Neural progenitor cell (in vitro differentiated cells): ENCODE measurements around the gene PCDHA13.

ENCODE experiments used
- CTCF ChIP-seq: fragments of 200-600 bp; sonication (generic); IDR thresholded peaks from 2 replicates; pipeline ENCODE4 v1.5.1; 2017; ENCODE audit warnings: antibody characterized with exemption, mild to moderate bottlenecking
- EZH2 ChIP-seq: fragments of 200-600 bp; sonication (generic); IDR thresholded peaks from 2 replicates; pipeline ENCODE4 v1.6.1; 2017; ENCODE audit warnings: antibody characterized with exemption, mild to moderate bottlenecking, moderate library complexity

- no peak for TF ChIP-seq CTCF
- TF ChIP-seq EZH2 = no peak
Measured at GRCh38 chr5:140862441-140863295, 19.3 kb upstream of the PCDHA13 start.
